K562 (cell line): ENCODE results near the gene KRTAP23-1. TPM values are rescaled to one million over a fixed set of nuclear protein-coding genes. Genes with fewer than 3 reads are reported as not detected.

Source experiments
- ATAC-seq: fragments of 200-7000 bp; cut with Tn5 transposase; 3 replicates; pipeline ENCODE4 v1.9.1; 2020; ENCODE audit warnings: moderate library complexity
- BruUV-seq: library from RNA; stranded (reverse); fragments of 400-500 nt; replicated peaks from 2 replicates; lab custom pipeline; 2021; lab: Mats Ljungman, UMichigan
- CTCF ChIA-PET: fragments of 300-600 bp; formaldehyde crosslinking; extraction: SDS; loops from one replicate; lab custom pipeline; 2021; ENCODE audit warnings: low intra/inter-chr PET ratio; lab: Yijun Ruan, JAX
- POLR2A ChIA-PET: fragments of 300-600, 350-650 bp; sonication (Branson Sonifier 250); formaldehyde crosslinking; extraction: SDS; loops from one replicate; lab custom pipeline; 2021; ENCODE audit warnings: antibody characterized with exemption, inconsistent platforms; lab: Yijun Ruan, JAX
- DNase-seq, 4 experiments: peaks; one replicate each; pipeline versions ENCODE4 v3.0.0 to v3.0.0-alpha.2; 2011 to 2018; ENCODE audit warnings: low spot score in 3 of 4, mixed read lengths in 3 of 4; ENCODE audit errors: extremely low read depth in 1 of 4
- FAIRE-seq: peaks from 2 replicates; lab custom pipeline; 2011; peaks lifted over from hg19 to GRCh38; lab: Jason Lieb, UNC
- H2AFZ ChIP-seq: 2 replicates; pipeline ENCODE4 v1.6.0; 2011; ENCODE audit warnings: low read depth, low read length, control low read depth, inconsistent platforms
- H3K27ac ChIP-seq: fragments of 200-600 bp; 3 replicates; pipeline ENCODE4 v1.8.0; 2011; ENCODE audit warnings: low read depth, mild to moderate bottlenecking, control low read depth, inconsistent platforms, low read length, moderate library complexity, mixed read lengths; ENCODE audit errors: extremely low read depth
- H3K27me3 ChIP-seq, 2 experiments: fragments of 300-600 bp in 1 of 2; 2 replicates in 1 of 2; 3 replicates in 1 of 2; pipeline versions ENCODE4 v1.6.0 to v1.8.0; 2011; ENCODE audit warnings: inconsistent platforms in 2 of 2, low read length in 2 of 2, mild to moderate bottlenecking in 1 of 2, mixed read lengths in 1 of 2, moderate library complexity in 1 of 2; ENCODE audit not compliant: control insufficient read depth in 2 of 2, insufficient read depth in 2 of 2
- H3K36me3 ChIP-seq: fragments of 300-600 bp; 3 replicates; pipeline ENCODE4 v1.8.0; 2011; ENCODE audit warnings: mild to moderate bottlenecking, low read length, inconsistent platforms; ENCODE audit not compliant: control insufficient read depth, insufficient read depth
- H3K4me1 ChIP-seq, 2 experiments: fragments of 200-600 bp in 1 of 2; replicated peaks in 1 of 2; 2 replicates in 1 of 2; 3 replicates in 1 of 2; pipeline versions ENCODE4 v1.5.1 to v1.8.0; 2011; ENCODE audit warnings: inconsistent platforms in 2 of 2, low read length in 2 of 2, mild to moderate bottlenecking in 1 of 2, mixed read lengths in 1 of 2, moderate library complexity in 1 of 2; ENCODE audit not compliant: control insufficient read depth in 2 of 2, insufficient read depth in 2 of 2
- H3K4me2 ChIP-seq: 2 replicates; pipeline ENCODE4 v1.6.1; 2011; ENCODE audit warnings: low read length, control low read depth, inconsistent platforms, mixed read lengths; ENCODE audit not compliant: insufficient read depth
- H3K4me3 ChIP-seq: fragments of 200-600 bp; sonication (generic), shearing (Covaris generic); 2 replicates; pipeline ENCODE4 v1.5.1; 2016; ENCODE audit warnings: control low read depth, inconsistent platforms
- H3K79me2 ChIP-seq: fragments of 200-600 bp; 3 replicates; pipeline ENCODE4 v1.8.0; 2011; ENCODE audit warnings: low read length, inconsistent platforms; ENCODE audit not compliant: control insufficient read depth, insufficient read depth
- H3K9ac ChIP-seq, 2 experiments: 2 replicates each; pipeline versions ENCODE4 v1.6.0 to v1.6.1; 2011; ENCODE audit warnings: low read depth in 2 of 2, low read length in 2 of 2, control low read depth in 1 of 2, inconsistent platforms in 1 of 2, mild to moderate bottlenecking in 1 of 2, mixed read lengths in 1 of 2; ENCODE audit not compliant: insufficient read depth in 1 of 2
- H3K9me1 ChIP-seq: one replicate; pipeline ENCODE4 v1.6.0; 2011; ENCODE audit warnings: inconsistent platforms, mild to moderate bottlenecking, low read length, moderate library complexity; ENCODE audit not compliant: control insufficient read depth, insufficient read depth
- H3K9me3 ChIP-seq: replicated peaks from 2 replicates; pipeline ENCODE4 v1.5.1; 2011; ENCODE audit warnings: low read depth, low read length, inconsistent platforms; ENCODE audit not compliant: control insufficient read depth, insufficient read depth
- H4K20me1 ChIP-seq: replicated peaks from 2 replicates; pipeline ENCODE4 v1.6.1; 2011; ENCODE audit warnings: low read length, inconsistent platforms, mixed read lengths; ENCODE audit not compliant: control insufficient read depth, insufficient read depth
- BDP1 ChIP-seq: IDR thresholded peaks from 3 replicates; pipeline ENCODE4 v1.6.1; 2011; ENCODE audit not compliant: insufficient read length, insufficient read depth
- BRD9 ChIP-seq: fragments of 450-650 bp; IDR thresholded peaks from 2 replicates; pipeline ENCODE4 v1.6.1; 2018; ENCODE audit warnings: low read depth; ENCODE audit not compliant: partially characterized antibody
- FOXP1 ChIP-seq: sonication (generic); formaldehyde crosslinking; IDR thresholded peaks from 2 replicates; pipeline ENCODE4 v1.8.0; 2022; ENCODE audit warnings: mild to moderate bottlenecking, missing genetic modification reagents
- MBD2 ChIP-seq: sonication (generic); IDR thresholded peaks from 2 replicates; pipeline ENCODE4 v1.6.1; 2016; ENCODE audit warnings: low read depth, borderline replicate concordance
- PBX2 ChIP-seq, 2 experiments: IDR thresholded peaks in 1 of 2; conservative IDR thresholded peaks in 1 of 2; 2 replicates each; pipeline ENCODE4 v1.6.1; 2016; ENCODE audit warnings: low read depth in 2 of 2, mild to moderate bottlenecking in 1 of 2, missing compliant biosample characterization in 1 of 2, missing genetic modification characterization in 1 of 2, moderate library complexity in 1 of 2
- PHTF2 ChIP-seq: fragments of 250-450 bp; sonication (Bioruptor Pico); IDR thresholded peaks from 2 replicates; pipeline ENCODE4 v1.5.0; 2021; ENCODE audit warnings: mild to moderate bottlenecking
- ZBED1 ChIP-seq: IDR thresholded peaks from 2 replicates; pipeline ENCODE4 v1.6.1; 2014
- ZNF143 ChIP-seq: sonication (generic); formaldehyde crosslinking; IDR thresholded peaks from 2 replicates; pipeline ENCODE4 v1.9.0; 2022; ENCODE audit warnings: mild to moderate bottlenecking, missing genetic modification reagents
- ZNF212 ChIP-seq: fragments of 450-650 bp; formaldehyde crosslinking; IDR thresholded peaks from 2 replicates; pipeline ENCODE4 v1.4.0; 2020; ENCODE audit warnings: mild to moderate bottlenecking
- WGBS: fragments of 100-300 bp; shearing (Covaris generic); methylation state at CpG from one replicate; pipeline ENCODE4 v1.1.6; 2016; ENCODE audit warnings: low coverage, mixed read lengths; ENCODE audit not compliant: insufficient coverage; ENCODE audit errors: missing lambda C conversion rate; 5-methylcytosine and 5-hydroxymethylcytosine counted together
- in situ Hi-C: fragments of 300-500 bp; cut with MboI; formaldehyde crosslinking; loops from 4 replicates; pipeline ENCODE4 v1.15.0; 2018; ENCODE audit warnings: inconsistent platforms, mixed read lengths
- intact Hi-C: fragments of 100-400 bp; cut with micrococcal nuclease; formaldehyde crosslinking; loops from 2 replicates; pipeline ENCODE4 v1.14.2; 2022
- polyA plus RNA-seq, 8 experiments: library from polyadenylated mRNA; depleted of rRNA in 4 of 8; stranded (reverse) in 5 of 8; unstranded in 3 of 8; fragments of >200 nt; fragmentation: Nextera tagmentation in 2 of 8; fragmentation: Illumina TruSeq in 1 of 8; extraction: Ambion mirVana in 2 of 8; extraction: Trizol in 1 of 8; gene quantifications; 2 replicates each; pipeline versions ENCODE4 v1.2.1 to v1.2.3, GENCODE V29; 2011 to 2014; ENCODE audit warnings: inconsistent platforms in 1 of 8, missing spikeins in 1 of 8
- total RNA-seq, 7 experiments: library from RNA; depleted of rRNA in 6 of 7; stranded (reverse); fragments of >200 nt in 6 of 7; fragmentation: Illumina TruSeq in 2 of 7; extraction: Trizol in 2 of 7; gene quantifications; 2 replicates each; pipeline versions ENCODE4 v1.2.1 to v1.2.3, GENCODE V29; 2011 to 2021; ENCODE audit warnings: low replicate concordance in 1 of 7

Gene KRTAP23-1
- total and polyA plus RNA-seq, 9 of the 15 experiments (the other 6 are each of a cell fraction or from before 2014, with no cell fraction given): not detected

GRCh38 chr21:30329203-30329875, 19.1 kb downstream of the KRTAP23-1 start:
- H4K20me1 ChIP-seq: no peaks in the 10 kb centered on the region
- TF ChIP-seq ZNF212 (CRISPR knock-in tag) (no peak), BDP1 (no peak), PHTF2 (CRISPR knock-in tag) (no peak), PBX2 (CRISPR knock-in tag; IDR thresholded peaks at IDR 0.05; ENCODE audit: low read depth) (no peak), PBX2 (tag; conservative IDR thresholded peaks at IDR 0.05; ENCODE audit: low read depth) (no peak), MBD2 (no peak), ZBED1 (no peak), BRD9 (no peak), ZNF143 (CRISPR knock-in tag) (no peak), FOXP1 (CRISPR knock-in tag) (no peak)
- TF ChIP-seq, all 486 proteins: peak for 0
- Histone ChIP-seq H2AFZ (no peak overlapping the region), H3K4me3 (no peak overlapping the region), H3K9me1 (no peaks in the 10 kb centered on the region), H3K4me2 (no peak overlapping the region), H3K9ac (no peak overlapping the region), H3K4me1 (no peaks in the 10 kb centered on the region), H3K27me3 (no peaks in the 10 kb centered on the region), H3K79me2 (no peaks in the 10 kb centered on the region), H3K9me3 (no peaks in the 10 kb centered on the region), H3K27ac (no peak overlapping the region), H3K36me3 (no peaks in the 10 kb centered on the region)
- WGBS: 0% methylated on average over 4 of the region's 4 CpGs
- DNase-seq: no peak
- no peak for ATAC-seq
- no peak for FAIRE-seq
- intact Hi-C loops (no loop called here), in situ Hi-C loops (no loop called here)
- CTCF ChIA-PET: no interaction called here
- no TSS peak for BruUV-seq
- POLR2A ChIA-PET: no interaction called here
